OCI-M1 (cell line): ENCODE data around the gene HERPUD1.
"Not testable (repeated sequence)": the region's sequence is repeated elsewhere in the genome, so short reads cannot be mapped to it uniquely, and the experiment has no call there.

Experiments used
- DNase-seq: peaks from one replicate; lab custom pipeline; 2025; lab: John Stamatoyannopoulos, UW

HERPUD1 gene, protein sequence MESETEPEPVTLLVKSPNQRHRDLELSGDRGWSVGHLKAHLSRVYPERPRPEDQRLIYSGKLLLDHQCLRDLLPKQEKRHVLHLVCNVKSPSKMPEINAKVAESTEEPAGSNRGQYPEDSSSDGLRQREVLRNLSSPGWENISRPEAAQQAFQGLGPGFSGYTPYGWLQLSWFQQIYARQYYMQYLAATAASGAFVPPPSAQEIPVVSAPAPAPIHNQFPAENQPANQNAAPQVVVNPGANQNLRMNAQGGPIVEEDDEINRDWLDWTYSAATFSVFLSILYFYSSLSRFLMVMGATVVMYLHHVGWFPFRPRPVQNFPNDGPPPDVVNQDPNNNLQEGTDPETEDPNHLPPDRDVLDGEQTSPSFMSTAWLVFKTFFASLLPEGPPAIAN

DNA sequence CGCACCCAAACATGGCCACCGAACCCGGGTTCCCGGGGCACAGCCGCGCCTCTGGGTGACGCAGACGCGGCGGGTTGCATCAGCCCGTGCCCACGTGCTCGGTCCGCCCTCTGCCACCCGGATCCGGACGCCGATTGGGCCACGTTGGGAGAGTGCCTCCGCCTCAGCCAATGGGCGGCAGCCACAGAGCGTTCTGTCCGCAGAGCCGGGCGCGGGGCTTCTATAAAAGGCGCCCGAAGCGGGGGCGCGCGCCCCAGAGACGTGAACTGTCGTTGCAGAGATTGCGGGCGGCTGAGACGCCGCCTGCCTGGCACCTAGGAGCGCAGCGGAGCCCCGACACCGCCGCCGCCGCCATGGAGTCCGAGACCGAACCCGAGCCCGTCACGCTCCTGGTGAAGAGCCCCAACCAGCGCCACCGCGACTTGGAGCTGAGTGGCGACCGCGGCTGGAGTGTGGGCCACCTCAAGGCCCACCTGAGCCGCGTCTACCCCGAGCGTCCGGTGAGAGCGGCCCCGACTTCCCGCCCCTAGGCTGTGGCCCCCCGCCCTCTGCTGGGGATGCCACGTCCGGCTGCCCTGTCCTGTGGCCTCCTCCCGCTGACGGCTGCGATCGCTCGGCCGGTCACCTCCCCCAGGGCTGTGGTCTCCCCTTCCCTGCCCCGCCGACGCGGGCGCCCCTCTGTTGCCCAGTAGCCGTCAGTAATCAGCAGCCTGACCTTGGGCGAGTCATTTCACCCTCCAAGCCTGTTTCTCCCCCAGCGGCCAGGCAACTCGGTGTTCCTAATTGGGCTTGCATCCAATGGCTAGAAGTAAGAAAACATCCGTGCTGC lies at the start of gene HERPUD1:
HERPUD1 (plus strand) TSS at position 251 of the 829 bp plus-strand sequence; CDS start at position 354, 103 bp downstream.
- DNase-seq, result peak; percentile 97

DNA sequence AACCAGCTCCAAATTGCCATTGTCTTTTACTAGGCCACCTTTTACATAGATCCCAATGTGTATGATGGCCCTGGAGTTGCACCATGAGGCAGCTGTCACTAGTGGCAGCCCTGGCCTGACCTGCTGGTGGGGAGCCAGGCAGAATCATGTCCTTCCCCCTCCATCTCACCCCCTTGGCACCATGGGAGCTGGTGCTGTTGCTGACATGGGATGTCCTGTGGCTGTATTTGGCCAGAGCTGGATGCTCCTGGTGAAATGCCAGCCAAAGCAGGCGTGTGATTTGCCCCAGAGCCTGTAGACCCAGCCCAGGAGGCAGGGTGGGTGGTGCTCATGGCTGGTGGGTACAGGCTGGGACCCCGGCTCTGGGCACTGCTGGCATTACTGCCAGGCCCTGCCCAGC lies 48.4 kb upstream of the HERPUD1 start:
- DNase-seq, result no peak

DNA sequence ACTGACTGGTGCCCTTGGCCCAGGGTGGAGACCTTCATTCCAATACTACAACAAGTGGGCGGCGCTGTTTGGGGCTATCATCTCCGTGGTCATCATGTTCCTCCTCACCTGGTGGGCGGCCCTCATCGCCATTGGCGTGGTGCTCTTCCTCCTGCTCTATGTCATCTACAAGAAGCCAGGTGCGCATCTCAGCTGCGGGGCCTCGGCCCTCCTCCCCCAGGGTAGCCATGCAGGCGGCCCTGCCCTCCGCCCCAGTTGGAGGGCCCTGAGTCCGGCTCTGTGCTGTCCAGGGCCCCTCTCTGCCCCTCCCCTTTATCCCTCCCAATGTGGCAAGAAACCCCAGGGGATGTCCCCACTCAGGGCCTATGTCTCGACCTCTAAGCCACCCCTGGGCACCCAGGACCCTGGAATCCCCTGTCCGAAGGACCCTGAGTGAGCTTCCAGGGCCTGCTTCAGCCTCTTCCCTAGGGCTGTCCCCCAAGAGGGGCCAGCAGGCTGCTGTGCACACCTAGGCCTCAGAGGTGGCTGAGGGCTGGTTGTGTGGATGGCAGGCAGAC lies 47.8 kb upstream of the HERPUD1 start:
- no peak for DNase-seq

DNA sequence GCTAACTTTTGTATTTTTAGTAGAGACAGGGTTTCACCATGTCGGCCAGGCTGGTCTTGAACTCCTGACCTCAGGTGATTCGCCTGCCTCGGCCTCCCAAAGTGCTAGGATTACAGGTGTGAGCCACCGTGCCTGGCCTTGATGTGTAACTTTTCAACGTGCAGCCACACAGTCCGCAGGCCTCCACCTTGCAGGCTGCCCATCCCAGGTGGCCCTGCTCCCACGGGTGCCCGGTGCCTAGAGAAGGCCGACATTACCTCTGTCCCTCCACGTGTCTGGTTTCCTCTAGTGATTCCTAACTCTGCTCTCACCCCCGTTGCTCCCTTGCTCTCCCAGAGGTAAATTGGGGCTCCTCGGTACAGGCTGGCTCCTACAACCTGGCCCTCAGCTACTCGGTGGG lies 47.0 kb upstream of the HERPUD1 start:
- not testable (repeated sequence) for DNase-seq

DNA sequence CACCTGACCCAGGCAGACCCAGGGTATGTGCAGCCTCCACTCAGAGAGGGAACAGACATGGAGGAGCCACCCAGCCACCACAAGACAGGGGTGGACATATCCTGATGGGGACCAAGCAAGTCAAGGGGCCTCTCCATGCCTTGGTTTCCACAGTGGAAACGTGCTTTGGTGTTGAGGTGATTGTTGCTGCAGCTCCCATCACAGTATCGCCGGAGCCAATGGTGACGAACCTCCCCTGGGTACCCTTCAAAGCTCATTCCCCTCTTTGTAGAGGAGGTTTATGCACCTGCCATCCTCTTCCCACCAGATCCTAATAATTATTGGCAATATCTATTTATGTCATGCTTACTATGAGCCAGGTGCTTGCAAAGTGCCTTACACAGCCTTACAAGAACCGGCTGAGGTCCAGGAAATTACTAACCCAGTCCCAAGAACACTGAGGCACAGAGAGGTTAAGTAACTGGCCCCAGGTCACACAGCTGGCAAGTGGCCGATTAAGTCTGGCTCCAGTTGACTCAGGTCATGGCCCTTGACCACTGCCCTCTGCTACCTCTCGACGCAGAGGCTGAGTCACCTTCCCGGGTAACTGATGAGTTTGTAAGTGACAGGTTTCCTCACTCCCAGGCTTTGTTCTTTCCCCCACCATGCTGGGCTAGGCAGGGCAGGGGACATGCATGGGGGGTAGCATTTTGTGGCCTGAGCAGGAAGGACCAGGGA lies 46.3 kb upstream of the HERPUD1 start:
- no peak for DNase-seq

DNA sequence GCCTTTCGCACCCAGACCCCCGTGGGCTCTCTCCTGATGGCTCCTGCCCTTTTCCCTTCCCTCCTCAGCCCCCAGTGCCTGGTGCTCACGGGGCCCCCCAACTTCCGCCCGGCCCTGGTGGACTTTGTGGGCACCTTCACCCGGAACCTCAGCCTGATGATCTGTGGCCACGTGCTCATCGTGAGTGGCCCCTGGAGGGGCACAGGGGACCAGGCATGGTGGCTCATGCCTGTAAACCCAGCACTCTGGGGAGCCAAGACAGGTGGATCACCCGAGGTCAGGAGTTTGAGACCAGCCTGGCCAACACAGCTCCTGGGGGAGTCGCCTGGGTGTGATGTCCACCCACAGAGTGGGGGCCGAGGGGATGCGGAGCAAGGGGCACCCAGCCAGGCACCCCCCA lies 45.6 kb upstream of the HERPUD1 start:
- no peak for DNase-seq

DNA sequence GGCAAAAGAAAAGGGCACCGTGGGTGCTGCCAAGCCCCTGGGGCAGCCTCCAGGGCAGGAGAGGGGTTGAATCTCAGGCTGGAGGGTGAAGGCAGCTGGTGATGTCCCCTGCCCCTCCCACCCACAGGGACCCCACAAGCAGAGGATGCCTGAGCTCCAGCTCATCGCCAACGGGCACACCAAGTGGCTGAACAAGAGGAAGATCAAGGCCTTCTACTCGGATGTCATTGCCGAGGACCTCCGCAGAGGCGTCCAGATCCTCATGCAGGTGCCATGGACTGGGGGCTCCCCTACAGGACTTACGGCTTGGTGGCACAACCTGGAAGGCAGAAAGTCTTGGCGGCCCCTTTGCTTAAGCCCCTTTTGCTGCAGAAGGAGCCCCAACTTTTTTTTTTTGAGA lies 45.1 kb upstream of the HERPUD1 start:
- no peak for DNase-seq

DNA sequence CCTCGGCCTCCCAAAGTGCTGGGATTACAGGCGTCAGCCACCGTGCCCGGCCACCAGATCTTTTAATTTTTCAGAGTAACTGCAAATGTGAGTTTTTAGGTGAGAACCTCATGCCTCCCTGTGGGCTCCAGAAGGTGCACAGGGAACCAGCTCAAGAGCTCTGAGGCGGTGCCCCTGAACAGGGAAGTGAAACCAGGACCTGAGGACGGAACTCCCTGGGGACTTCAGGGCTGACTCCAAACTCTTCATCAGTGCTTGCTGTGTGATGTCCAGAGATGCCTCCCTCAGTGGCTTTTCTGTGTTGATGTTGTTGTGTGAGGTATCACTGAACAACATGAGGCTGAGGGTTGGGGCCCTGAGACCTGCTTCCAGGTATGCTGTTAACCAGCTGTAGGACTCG lies 43.1 kb upstream of the HERPUD1 start:
- no peak for DNase-seq

DNA sequence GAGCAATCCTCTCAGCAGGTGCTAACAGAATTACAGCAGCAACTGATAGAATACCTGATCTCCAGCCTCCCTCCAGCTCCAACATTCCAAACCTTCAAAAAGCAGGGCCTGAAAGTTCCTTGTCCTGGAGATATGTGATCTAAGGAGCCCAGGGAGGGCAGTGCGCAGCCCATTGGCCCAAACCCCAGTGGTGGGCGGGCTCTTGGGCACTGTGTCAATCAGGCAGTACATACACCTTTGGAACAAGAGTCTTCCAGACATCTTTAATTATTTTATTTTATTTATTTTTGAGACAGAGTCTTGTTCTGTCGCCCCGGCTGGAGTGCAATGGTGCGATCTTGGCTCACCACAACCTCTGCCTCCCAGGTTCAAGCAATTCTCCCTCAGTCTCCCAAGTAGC lies 42.7 kb upstream of the HERPUD1 start:
- DNase-seq, result no peak

DNA sequence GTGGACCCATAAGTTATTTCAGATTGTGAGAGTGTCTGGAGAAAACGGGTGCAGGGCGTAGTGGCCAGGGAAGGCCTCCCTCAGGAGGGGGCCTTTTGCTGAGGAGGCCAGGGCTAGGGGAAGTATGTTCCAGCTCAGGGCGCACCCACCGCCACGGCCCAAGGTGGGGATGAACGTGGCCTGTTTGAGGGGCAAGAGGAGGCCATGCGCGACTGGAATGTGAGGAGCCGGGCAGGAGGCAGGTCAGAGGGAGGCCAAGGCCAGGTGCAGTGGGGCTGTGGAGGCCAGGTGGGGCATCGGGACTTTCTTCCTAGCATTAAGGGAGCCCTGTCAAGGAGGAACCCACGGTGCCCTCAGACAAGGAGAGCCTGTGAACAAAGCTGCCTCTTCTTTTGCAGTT lies 40.3 kb upstream of the HERPUD1 start:
- no peak for DNase-seq

DNA sequence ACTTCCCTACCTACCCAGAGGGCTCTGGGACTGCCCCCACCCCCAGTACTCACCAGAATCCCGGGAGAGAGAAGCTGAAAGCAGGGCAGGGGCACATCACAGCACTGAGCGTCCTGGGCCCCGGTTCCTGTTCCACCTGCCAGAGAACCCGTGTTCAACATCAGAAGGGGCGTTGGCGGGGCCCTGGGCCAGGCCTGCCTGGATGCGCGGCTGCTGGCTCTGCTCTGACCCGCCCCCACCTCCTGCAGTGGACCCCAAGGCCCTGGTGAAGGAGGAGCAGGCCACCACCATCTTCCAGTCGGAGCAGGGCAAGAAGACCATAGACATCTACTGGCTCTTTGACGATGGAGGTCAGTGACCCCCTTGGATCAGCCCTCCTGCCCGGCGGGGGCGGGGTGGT lies 39.2 kb upstream of the HERPUD1 start:
- DNase-seq, result no peak

DNA sequence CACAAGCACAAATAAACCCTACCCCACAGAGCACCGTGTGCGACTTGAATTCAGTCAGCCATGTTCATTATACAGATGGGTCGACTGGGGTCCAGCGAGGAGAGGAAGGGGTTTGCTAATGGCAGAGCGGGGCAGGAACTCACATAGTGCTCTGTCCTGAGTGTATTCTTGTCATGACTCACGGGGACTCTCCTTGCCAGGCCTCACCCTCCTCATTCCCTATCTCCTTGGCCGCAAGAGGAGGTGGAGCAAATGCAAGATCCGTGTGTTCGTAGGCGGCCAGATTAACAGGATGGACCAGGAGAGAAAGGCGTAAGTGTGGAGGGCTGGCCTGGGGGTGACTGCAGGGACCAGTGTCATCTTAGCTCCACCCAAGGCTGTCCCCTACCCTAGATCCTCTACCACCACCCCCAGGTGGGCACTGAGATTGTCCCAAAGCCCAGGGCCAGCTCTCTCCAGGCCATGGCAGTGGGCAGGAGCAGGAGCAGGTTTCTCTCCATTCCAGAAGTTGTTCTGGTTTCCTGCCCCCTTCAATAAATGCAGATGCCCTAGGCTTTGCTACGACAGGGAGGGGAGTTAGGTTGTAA lies 37.5 kb upstream of the HERPUD1 start:
- no peak for DNase-seq

DNA sequence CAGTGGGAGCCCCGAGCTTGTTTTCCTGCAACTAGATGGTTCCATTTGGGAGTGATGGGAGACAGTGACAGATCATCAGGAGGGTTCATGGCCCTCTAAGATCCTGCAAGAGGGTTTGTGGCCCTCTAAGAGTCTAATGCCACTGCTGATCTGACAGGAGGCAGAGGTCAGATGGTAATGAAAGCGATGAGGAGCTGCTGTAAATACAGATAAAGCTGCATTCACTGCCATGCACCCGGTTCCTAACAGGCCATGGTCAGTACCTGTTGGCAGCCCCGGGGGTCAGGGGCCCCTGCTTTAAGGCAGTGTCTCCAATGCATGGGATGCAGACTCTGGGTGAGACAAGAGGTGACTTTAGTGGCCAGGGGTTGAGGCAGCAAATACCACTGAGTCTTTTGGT lies 36.1 kb upstream of the HERPUD1 start:
- no peak for DNase-seq

DNA sequence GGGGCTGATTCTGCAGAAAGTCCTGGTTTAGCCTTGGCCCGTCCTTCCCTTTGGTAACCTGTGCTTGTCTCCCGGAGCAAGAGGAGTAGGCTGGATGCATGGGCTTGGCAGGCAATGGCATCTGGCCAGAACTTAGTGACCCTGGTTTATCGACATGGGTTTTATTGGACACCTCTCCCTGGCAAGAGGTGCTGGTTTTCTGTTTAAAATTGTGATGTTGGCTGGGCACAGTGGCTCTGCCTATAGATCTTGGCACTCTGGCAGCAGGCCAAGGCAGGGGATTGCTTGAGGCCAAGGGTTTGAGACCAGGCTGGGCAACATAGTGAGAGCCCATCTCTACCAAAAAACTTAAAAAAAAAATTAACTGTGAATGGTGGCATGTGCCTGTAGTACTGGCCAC lies 35.7 kb upstream of the HERPUD1 start:
- no peak for DNase-seq

DNA sequence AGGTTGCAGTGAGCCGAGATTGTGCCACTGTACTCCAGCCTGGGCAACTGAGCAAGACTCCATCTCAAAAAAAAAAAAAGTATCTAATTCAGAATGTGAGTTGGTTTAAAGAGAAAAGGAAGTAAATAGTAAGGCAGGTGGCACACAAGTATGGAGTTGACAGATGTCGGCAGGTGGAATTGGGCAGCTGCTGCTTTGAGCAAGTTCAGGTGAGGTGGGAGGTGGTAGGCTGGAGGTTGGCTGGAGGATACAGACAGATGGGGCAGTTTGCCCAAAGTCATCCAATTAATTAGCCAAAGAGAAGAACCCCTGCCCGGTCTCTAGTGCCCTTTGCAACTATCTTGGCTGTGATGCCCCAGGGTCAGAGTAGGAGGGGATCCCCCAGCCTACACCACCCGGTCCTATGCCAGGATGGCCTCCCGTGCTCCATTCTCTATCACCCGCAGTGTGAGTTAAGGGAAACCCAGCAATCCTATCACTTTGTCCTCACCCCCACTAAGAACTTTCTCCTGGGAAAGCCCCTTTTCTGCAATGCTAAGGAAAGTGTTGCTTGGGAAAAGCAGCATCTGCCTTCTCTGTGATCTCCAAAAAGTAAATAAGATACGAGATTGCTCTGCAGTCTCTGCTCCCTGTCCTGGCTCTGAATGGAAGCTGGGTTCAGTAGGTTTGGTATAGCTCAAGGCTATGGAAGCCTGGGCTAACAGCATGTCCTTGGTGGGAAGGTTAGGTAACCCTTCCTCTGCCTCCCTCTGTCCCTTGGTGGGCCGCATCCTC lies 34.7 kb upstream of the HERPUD1 start:
- no peak for DNase-seq

DNA sequence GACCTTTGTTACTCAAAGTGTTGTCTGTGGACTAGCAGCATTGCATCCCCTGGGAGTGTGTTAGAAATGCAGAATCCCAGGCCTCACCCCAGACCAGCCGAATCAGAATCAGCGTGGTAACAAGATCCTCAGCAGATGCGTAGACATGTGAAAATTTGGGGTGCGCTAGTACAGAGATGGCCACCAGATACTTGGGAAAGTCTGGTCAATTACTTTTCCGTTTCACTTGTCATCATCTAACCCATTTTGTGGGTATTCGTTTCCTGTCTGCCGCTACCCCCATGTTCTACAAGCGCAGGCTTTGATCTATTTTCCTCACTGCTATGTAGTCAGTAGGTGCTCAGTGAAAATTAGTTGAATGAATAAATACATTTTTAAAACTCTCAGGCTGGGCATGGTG lies 33.1 kb upstream of the HERPUD1 start:
- no peak for DNase-seq

DNA sequence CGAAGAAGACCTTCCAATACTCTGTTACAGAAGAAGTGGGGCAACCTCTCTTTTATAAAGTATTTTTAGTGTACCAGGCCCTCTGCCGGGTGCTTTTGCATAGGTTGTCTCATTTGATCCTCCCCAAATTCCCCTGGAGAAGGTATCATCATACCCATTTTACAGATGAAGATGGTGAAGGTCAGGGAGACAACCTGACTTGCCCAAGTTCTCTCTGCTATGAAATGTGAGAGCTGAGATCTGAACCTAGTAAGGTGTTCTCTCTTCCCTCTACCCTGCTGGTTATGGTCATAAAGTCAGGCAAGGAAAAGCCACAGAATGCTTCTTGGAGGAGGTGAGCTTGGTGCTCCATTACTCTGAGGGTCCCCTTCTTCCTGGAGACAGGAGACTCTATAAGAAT lies 28.1 kb upstream of the HERPUD1 start:
- DNase-seq, result no peak

DNA sequence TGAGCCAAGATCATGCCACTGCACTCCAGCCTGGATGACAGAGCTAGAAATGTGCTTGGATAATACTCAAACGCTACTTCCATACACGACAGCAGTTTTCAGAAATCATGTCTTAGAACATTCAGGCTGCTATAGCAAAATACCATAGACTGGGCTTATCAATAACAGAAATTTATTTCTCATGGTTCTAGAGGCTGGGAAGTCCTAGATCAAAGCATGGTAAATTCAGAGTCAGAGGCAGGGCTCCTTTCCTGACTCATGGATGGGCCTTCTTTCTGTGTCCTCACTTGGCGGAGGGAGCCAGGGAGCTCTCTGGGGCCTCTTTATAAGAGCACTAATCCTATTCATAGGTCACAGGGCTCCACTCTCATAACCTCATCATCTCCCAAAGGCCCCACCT lies 24.5 kb upstream of the HERPUD1 start:
- no peak for DNase-seq

DNA sequence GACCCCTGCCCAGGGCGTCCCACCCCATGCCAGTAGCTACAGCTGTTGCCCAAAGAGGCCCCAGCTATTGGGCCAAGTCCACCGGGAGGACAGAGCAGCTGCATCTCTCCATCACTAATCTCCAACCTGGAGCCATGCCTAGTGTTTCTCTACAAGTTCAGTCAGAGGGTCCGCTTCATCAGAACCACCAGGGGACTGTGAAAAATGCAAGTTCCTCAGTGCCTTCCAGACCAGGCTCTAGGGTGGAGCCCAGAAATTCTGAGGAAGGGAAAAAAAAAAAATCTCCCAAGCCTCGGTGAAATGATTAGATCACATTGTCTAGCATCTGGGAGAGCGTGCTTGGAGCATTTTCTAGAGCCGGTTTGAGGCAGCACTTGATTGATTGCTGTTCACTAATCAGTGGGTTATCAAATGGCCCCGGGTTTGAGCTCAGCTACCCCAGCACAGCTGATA lies 22.4 kb upstream of the HERPUD1 start:
- DNase-seq, result no peak

DNA sequence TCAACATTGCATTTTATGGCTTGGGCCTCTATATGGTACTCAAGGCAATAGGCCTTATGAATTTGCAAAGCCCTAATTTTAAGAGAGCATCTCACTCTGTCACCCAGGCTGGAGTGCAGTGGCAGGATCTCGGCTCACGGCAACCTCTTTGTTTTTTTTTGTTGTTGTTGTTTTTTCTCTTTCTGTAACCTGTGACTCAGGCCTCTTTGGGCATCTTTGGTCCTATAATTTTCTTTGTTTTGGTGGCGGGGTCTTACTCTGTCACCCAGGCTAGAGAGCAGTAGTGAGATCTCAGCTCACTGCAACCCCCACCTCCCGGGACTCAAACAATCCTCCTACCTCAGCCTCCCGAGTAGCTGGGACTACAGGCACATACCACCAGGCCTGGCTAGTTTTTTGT lies 21.8 kb upstream of the HERPUD1 start:
- no peak for DNase-seq
